Ishikawa (cell line): ENCODE measurements around the gene HNMT.

Experiments
- CEBPB ChIP-seq: IDR thresholded peaks from 2 replicates; pipeline ENCODE4 v1.6.1; 2012
- CREB1 ChIP-seq: IDR thresholded peaks from 2 replicates; pipeline ENCODE4 v1.6.1; 2012; ENCODE audit warnings: low read depth
- EGR1 ChIP-seq: IDR thresholded peaks from 2 replicates; pipeline ENCODE4 v1.6.1; 2012
- EP300 ChIP-seq: IDR thresholded peaks from 2 replicates; pipeline ENCODE4 v1.6.1; 2012; ENCODE audit warnings: borderline replicate concordance
- MAX ChIP-seq: IDR thresholded peaks from 2 replicates; pipeline ENCODE4 v1.6.1; 2012
- NFIC ChIP-seq: IDR thresholded peaks from 2 replicates; pipeline ENCODE4 v1.6.1; 2012
- RAD21 ChIP-seq: IDR thresholded peaks from 2 replicates; pipeline ENCODE4 v1.6.1; 2012; ENCODE audit warnings: low read depth
- REST ChIP-seq: IDR thresholded peaks from 2 replicates; pipeline ENCODE4 v1.6.1; 2012; ENCODE audit warnings: low read depth, mild to moderate bottlenecking
- TAF1 ChIP-seq: IDR thresholded peaks from 2 replicates; pipeline ENCODE4 v1.6.1; 2012; ENCODE audit warnings: low read depth, mild to moderate bottlenecking
- USF1 ChIP-seq: IDR thresholded peaks from 2 replicates; pipeline ENCODE4 v1.6.1; 2012
- YY1 ChIP-seq: IDR thresholded peaks from 2 replicates; pipeline ENCODE4 v1.6.1; 2012; ENCODE audit warnings: low read depth
- ZBTB7A ChIP-seq: IDR thresholded peaks from 2 replicates; pipeline ENCODE4 v1.6.1; 2012; ENCODE audit warnings: low read depth

GRCh38 chr2:137951586-137951985 lies 12.7 kb upstream of the HNMT start:
- TF ChIP-seq EP300 (no peak), NFIC (no peak), TAF1 (no peak), USF1 (no peak), MAX (no peak), CREB1 (no peak), RAD21 (no peak), EGR1 (no peak), ZBTB7A (no peak), YY1 (no peak), REST (no peak), CEBPB (no peak)
